ENCODE measurements around the gene MTFR1L. TPM values are rescaled to one million over a fixed set of nuclear protein-coding genes. Genes with fewer than 3 reads are reported as not detected.

Gene MTFR1L
- total RNA-seq, 1 experiment from 2014 or later, result 32.5 TPM

- no peaks in the 10 kb centered on the region for H3K79me1 ChIP-seq (ENCODE audit: insufficient read depth, low read depth, low read length, poor library complexity, severe bottlenecking)
- no peak overlapping the region for H3K23ac ChIP-seq (ENCODE audit: insufficient read length, low read depth, low read length)
- H3K23me2 ChIP-seq (ENCODE audit: insufficient read length, low read depth, low read length, poor library complexity, severe bottlenecking), result no peaks in the 10 kb centered on the region
- no peak overlapping the region for H2BK12ac ChIP-seq (ENCODE audit: insufficient read length, low read depth, low read length)
- H3K56ac ChIP-seq (ENCODE audit: insufficient read length, low read depth, low read length), result no peak overlapping the region
- no peak overlapping the region for H2BK120ac ChIP-seq (ENCODE audit: low read depth, low read length, poor library complexity, severe bottlenecking)
- no peak overlapping the region for H3K14ac ChIP-seq (ENCODE audit: insufficient read depth, low read length)
- TF ChIP-seq CTCF (conservative IDR thresholded peaks at IDR 0.05), result no peak
- no peak overlapping the region for H2AK5ac ChIP-seq (ENCODE audit: insufficient read length, low read length)
- Mint-ChIP-seq H3K27ac (peak overlapping the region in 1 of 3 experiments; percentile 91; a peak in 2 of 7 replicates), H3K27me3 (ENCODE audit: low read depth) (no peaks in the 10 kb centered on the region; the same call in 1 of the 2 replicates), H3K9me3 (no peaks in the 10 kb centered on the region), H3K4me1 (peaks cover 61 to 72% of the 10 kb centered on the region in 2 experiments), H3K4me3 (peak overlapping the region in 1 of 2 experiments; percentile 26; a peak in 1 of 5 replicates), H3K36me3 (ENCODE audit: insufficient read depth in 1 of 3, low read depth in 3 of 3) (no peaks in the 10 kb centered on the region; a peak in 1 of 7 replicates)
- H3K9me3 ChIP-seq (ENCODE audit: control insufficient read depth, low read depth, low read length), result no peaks in the 10 kb centered on the region
- H2BK20ac ChIP-seq (ENCODE audit: low read depth, low read length, poor library complexity, severe bottlenecking), result no peak overlapping the region
- no peak overlapping the region for H4K5ac ChIP-seq (ENCODE audit: insufficient read length, low read depth, low read length)
- no peak overlapping the region for H3K27ac ChIP-seq (ENCODE audit: insufficient read length, low read depth, low read length)
- no peak overlapping the region for H3K18ac ChIP-seq (ENCODE audit: insufficient read length, low read depth, low read length)
- H3K27me3 ChIP-seq (ENCODE audit: insufficient read depth, low read length), result no peaks in the 10 kb centered on the region
- no peak overlapping the region for H3K4me2 ChIP-seq (ENCODE audit: insufficient read depth, insufficient read length, low read length)
- no peak overlapping the region for H2AFZ ChIP-seq (ENCODE audit: low read length)
- H3K4me1 ChIP-seq (ENCODE audit: insufficient read depth, low read length), result peaks cover 11% of the 10 kb centered on the region; the same call in 1 of the 2 replicates
- no peak overlapping the region for H2BK15ac ChIP-seq (ENCODE audit: low read depth, low read length)
- H2BK5ac ChIP-seq (ENCODE audit: insufficient read length, low read length), result no peak overlapping the region
- H3K79me2 ChIP-seq (ENCODE audit: insufficient read depth, low read length), result no peaks in the 10 kb centered on the region
- H4K91ac ChIP-seq (ENCODE audit: insufficient read length, low read depth, low read length), result no peak overlapping the region
- no peak overlapping the region for H3K4ac ChIP-seq (ENCODE audit: low read depth, low read length)
- no peaks in the 10 kb centered on the region for H4K20me1 ChIP-seq (ENCODE audit: control insufficient read depth, insufficient read depth, insufficient read length)
- DNase-seq, result no peak
- WGBS (ENCODE audit: extremely low coverage, insufficient read length, low lambda C conversion rate), result no CpG with 5 or more reads among the region's 8 CpGs
- H3K9ac ChIP-seq (ENCODE audit: extremely low read depth, insufficient read length, low read length), result no peak overlapping the region
- H3T11ph ChIP-seq (ENCODE audit: low read length), result no peak overlapping the region
- H4K8ac ChIP-seq (replicated peaks; ENCODE audit: insufficient read length, low read depth, low read length), result no peak overlapping the region
Measured at GRCh38 chr1:25779388-25779787, 40.4 kb upstream of the MTFR1L start.
